IPS-NIHi7 (cell line): ENCODE measurements around the gene SLIT2.

Source experiments
- DNase-seq: peaks from one replicate; pipeline ENCODE4 v3.0.0; 2012; ENCODE audit warnings: mixed read lengths; ENCODE audit errors: extremely low spot score

SLIT2 gene

GRCh38 chr4:20251796-20252655 lies at the start of gene SLIT2:
TSS of gene SLIT2 (plus strand) at chr4:20251905. CDS start at chr4:20253816, 1,911 bp downstream.
- peak; percentile 94 for DNase-seq

DNA sequence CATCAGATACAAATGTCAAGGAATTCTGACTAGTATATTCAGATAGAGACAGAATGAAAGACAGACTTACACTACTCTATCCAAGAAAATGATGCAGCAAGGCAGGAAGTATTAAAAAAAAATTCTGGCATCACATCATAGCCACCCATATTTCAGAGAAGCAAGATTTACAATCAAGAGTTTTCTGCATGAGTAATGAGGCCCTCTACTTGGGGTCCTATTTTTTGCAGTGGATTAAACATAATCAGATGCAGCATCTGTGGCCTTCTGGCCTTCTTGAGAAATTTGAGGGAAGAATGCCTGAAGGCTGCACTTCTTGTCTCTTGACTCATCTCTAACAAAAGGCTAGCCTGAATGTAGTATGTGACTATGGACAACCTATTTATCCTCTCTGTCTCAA lies 48.2 kb upstream of the SLIT2 start:
- DNase-seq: no peak

DNA sequence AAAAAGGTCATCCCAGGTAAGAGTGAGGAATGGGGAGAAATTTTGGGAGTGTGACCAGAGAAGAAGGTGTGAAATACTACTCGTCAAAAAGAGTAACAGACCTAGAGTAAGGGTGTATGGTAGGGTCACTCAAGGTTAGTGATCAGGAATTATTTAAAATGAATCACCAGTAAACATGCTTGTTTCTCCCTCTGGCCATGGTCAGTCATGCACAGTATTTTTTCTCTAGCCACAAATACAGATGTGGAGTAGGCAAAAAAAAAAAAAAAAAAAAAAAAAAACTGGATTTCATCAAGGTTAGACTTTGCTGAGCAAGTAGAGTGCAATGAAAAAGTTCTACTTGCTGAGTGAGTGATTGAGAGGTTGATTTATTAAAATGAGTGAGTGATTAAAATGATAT lies 34.2 kb upstream of the SLIT2 start:
- DNase-seq: no peak

DNA sequence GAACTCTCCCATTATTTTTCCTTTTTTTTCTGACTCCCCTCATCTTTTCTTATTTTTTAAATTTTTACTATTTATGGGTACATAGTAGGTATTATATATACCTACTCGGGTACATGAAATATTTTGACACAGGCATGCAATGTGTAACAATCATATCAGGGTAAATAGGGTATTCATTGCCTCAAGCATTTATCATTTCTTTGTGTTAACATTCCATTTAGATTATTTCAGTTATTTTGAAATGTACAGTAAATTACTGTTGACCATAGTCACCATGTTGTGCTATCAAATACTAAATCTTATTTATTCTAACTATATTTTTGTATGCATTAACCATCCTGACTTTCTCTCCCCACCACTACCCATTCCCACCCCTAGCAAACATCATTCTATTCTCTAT lies 33.8 kb upstream of the SLIT2 start:
- DNase-seq: no peak

- no peak for DNase-seq
Measured at GRCh38 chr4:20219521-20219920, 32.2 kb upstream of the SLIT2 start.

- no peak for DNase-seq
Measured at GRCh38 chr4:20237894-20238537, 13.7 kb upstream of the SLIT2 start.

DNA sequence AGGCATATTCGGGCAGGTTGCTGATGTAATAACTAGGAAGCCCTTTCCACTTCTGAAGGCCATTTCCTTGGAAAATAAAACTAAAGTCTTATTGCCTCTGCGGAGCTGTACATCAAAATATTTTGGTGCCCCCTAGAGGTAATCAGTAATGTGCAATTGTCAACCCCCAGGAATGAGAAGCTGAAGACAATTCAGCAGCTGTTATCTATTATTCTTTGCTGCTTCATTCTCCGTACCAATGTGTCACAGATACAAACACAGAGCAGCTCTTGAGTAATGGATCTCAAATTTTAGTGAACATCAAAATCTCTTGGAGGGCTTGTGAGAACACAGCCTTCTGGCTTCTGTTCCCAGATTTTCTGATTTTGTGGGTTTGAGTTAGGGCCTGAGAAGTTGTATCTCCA lies 3.5 kb upstream of the SLIT2 start:
- DNase-seq: peak; percentile 20

DNA sequence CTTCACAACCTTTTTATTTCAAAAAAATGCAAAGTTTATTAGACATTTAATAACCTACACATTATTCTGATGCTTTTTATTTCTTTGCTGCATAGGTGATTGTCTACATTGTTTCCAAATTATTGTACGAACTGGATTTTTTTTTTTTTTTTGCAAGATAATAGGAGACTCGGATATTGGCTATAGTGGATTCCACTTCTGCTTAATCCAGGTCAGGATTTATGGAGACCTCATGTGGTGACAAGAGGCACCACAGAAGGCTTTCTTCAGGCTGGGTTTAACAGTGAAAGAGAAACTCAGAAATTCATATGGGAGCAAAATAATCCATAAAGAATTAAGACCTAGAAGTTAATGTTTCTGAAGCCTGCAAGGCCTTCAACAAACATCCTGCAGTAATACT lies 2.4 kb upstream of the SLIT2 start:
- DNase-seq: no peak

DNA sequence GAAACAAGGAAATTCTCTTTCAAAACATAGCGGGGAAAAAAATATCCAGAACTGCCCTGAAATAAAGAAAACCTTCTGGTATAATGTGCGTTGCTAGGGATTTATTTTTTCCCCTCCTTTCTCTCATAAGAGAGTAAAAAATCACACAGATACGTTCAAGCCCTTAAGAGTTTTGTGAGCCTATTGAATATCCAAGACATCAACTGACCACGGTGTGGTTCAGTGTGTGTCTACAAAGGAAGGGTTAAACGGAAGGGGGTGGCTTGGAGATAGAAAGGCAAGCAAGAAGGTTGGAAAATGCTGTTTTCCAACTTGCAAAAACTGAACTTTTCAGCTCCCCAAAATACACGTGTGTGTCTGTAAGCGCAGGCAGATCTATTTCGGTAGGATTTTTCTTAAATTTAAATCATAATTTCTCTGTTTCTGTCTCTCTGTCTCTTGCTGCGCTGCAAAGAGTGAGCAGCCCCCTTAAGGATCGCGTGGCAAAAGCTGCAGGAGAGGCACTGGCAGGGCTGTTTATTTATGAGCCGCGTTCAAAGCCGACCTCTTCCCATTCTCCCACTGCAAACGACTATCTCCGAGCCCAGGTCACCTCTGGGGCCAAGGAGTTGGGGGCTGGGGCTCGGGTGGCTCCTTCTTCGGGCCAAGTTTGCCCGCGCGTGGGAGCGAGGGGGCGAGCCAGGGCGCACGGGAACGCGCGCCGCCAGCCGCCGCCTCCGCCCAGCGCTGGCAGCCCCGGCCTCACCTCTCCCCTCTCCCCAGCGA lies 492 bp upstream of the SLIT2 start:
- DNase-seq: no peak

DNA sequence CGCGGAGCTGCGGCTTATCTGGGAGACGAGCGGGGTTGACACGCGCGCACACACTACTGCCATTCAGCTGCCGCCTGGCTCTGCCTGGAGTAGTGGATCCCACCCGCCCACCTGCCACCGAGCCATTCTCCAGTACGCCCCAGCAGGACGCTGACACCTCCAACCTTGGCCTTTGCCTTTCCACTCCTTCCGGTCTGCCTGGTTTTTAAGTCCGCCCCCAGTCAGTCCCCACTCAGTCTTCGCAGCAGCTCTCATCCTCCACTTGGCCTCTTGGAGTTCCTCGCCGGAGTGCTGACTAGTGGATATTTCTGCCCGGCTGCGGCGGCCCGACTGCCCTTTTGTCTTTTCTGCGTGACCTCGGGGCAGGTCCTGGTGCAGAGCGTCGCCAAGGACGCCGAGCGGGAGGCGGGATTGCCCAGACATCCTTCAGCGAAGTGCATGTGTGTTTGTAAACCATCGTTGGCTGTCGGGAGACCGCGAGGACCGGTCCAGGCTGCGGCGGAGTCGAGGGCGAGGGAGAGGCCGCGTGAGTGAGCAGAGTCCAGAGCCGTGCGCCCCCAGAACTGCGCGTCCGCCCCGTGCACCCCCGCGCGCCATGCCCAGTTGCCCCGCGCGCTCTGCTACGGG lies 1.1 kb downstream of the SLIT2 start:
- peak; percentile 28 for DNase-seq

- DNase-seq: peak; percentile 8
Measured at GRCh38 chr4:20253283-20253734, 1.6 kb downstream of the SLIT2 start.

GRCh38 chr4:20253735-20254409 lies 2.2 kb downstream of the SLIT2 start:
- DNase-seq: peak; percentile 15

DNA sequence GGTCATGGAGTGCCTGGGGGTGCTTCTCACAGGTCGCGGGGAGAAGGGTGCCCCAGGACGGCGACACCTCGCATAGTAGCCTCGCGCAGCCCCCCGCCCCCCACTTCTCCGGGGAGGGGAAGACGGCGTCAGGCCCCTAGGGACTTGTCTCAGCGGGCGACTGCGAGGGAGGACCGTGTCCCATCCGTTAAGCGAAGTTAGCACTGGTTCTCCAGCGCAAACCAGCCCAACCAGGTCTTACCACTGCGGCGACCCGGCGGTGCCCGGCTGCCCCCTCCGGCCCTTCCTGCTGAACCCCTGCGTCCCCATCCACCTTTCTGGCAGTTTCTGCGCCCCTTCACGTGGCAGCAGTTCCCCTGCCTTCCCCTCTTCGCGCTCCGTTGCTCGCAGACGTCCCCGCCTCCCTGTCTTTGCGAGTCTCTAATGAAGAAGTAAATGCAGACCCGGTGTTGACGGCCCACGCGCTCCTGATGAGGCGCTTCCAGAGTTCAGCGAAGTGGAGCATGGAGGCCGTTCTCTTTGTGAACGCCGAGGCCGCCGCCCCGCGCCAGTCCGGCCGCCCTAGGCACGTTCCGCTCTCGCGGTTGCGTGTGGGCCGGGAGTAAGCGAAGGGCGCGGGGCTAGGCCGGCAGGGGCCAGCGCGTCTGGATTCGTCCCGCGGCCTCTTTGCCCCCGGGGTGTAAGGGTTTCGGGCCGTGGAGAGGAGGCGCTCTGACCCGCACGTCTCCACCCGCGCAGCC lies 3.0 kb downstream of the SLIT2 start:
- DNase-seq: peak; percentile 26

GRCh38 chr4:20255251-20255586 lies 3.5 kb downstream of the SLIT2 start:
- DNase-seq: no peak

- DNase-seq: no peak
Measured at GRCh38 chr4:20255823-20256222, 4.1 kb downstream of the SLIT2 start.

DNA sequence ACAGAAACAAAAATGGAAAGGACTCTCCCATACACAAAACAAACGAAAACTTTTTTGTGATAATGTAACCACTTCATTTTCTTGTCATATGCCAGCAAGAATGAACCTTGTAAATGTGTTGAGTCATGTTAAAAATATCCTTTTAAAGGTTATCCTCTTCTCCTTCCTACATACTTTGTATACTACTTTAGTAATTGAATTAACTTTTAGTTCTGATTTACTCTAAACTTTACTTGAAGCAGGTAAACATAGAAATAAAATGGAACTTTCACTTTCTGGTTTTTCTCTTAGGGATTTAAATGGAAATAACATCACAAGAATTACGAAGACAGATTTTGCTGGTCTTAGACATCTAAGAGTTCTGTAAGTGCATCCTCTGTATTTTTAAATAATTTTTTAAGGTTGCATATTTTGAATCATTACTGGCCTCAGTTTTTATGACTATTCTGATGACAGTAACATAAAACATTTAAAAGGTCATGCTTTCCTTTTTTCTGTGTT lies 4.7 kb downstream of the SLIT2 start:
- DNase-seq: no peak

DNA sequence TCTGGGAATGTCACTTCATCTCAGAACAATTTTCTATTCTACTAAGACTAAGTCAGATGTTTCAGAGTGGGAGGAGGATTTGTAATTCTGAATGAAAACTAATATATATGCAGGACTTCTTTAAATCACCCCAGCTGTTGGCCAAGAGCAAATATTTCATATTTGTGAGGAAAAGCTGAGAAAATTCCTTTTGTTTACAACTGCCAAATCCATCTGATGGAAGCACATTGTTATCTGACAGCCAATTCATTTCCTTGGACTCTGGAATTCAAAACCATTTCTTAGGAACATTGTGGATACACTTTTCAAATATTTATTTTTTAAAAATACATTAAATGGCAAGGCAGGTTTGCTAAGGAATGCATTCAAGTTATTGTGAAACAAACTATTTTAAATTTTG lies 8.0 kb downstream of the SLIT2 start:
- DNase-seq: no peak

GRCh38 chr4:20260821-20261220 lies 9.1 kb downstream of the SLIT2 start:
- no peak for DNase-seq

DNA sequence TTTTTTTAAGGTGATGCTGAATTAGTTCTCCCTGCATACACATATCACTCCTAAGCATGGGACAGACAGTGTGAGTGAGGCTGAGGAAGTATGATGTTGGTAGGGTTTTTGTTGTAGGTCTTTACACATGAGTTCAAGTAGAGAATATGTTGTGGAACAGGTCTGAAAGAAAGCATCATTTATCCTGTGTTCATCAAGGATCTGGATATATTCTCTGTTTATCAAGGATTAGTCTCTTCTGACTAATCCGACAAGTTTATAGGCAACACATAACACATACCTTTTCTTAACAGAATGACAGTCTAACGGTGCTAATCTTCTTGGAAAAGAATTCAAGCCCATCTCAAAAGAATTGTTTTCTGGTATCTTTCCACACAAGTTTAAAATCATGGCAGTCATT lies 10.5 kb downstream of the SLIT2 start:
- DNase-seq: no peak

GRCh38 chr4:20264688-20265087 lies 13.0 kb downstream of the SLIT2 start:
- no peak for DNase-seq

DNA sequence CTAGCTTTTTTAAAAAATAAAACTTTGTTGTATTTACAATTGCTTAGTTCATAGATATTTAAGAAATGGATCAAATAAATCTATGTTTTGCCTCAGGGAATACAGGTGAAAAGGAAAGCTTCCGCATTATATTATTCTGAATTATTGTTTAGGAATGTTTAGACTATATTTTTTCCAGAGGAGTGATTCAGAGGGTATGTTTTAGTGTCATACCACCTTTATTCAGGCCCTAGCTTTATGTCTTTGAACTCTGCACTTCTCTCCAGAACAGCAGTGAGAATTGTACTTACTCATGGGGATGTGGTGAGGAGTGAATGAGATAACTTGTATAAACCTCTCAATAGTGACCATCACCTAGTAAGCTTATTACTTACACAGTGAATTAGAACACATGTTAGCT lies 14.0 kb downstream of the SLIT2 start:
- DNase-seq: no peak
